Duodenal mucosa (tissue), 2 donors: ENCODE measurements around the gene CANT1.
A peak's percentile ranks its signal among the peaks of the same experiment; 100 is the strongest.

Source experiments
- H3K27ac ChIP-seq: one replicate; pipeline ENCODE4 v1.7.0; 2013; ENCODE audit warnings: low read depth, low read length
- H3K27me3 ChIP-seq, 2 donors: one replicate each; pipeline ENCODE4 v1.7.0; 2013; ENCODE audit warnings: low read length in 2 of 2, control low read depth in 1 of 2; ENCODE audit not compliant: insufficient read depth in 2 of 2, control insufficient read depth in 1 of 2
- H3K36me3 ChIP-seq, 2 donors: one replicate each; pipeline ENCODE4 v1.7.0; 2013; ENCODE audit warnings: low read length in 2 of 2, control low read depth in 1 of 2; ENCODE audit not compliant: insufficient read depth in 2 of 2, control insufficient read depth in 1 of 2
- H3K4me1 ChIP-seq, 2 donors: one replicate each; pipeline ENCODE4 v1.7.0; 2013; ENCODE audit warnings: low read length in 2 of 2, control low read depth in 1 of 2; ENCODE audit not compliant: insufficient read depth in 2 of 2, control insufficient read depth in 1 of 2
- H3K4me3 ChIP-seq, 2 donors: one replicate each; pipeline ENCODE4 v1.7.0; 2013; ENCODE audit warnings: low read length in 2 of 2, low read depth in 1 of 2
- H3K9ac ChIP-seq, 2 donors: one replicate each; pipeline ENCODE4 v1.7.0; 2013; ENCODE audit warnings: low read length in 2 of 2, low read depth in 1 of 2
- H3K9me3 ChIP-seq, 2 donors: one replicate each; pipeline ENCODE4 v1.7.0; 2013; ENCODE audit warnings: low read length in 2 of 2, control low read depth in 1 of 2; ENCODE audit not compliant: control insufficient read depth in 1 of 2

The CANT1 gene

GRCh38 chr17:79007504-79008381, 1.8 kb downstream of the CANT1 start:
- Histone ChIP-seq H3K4me1 (peaks cover 46 to 47% of the 10 kb centered on the region in 2 donors), H3K9ac (peak overlapping the region; percentile 91 to 94), H3K9me3 (no peaks in the 10 kb centered on the region), H3K4me3 (peak overlapping the region; percentile 82 to 91), H3K27ac (no peak overlapping the region), H3K27me3 (no peaks in the 10 kb centered on the region), H3K36me3 (peaks cover 0 to 11% of the 10 kb centered on the region in 2 donors)

GRCh38 chr17:79006794-79007503, 2.6 kb downstream of the CANT1 start:
- Histone ChIP-seq H3K36me3 (peaks cover 0 to 18% of the 10 kb centered on the region in 2 donors), H3K4me3 (peak overlapping the region in 1 of 2 donors; percentile 82)

GRCh38 chr17:79006046-79006445, 3.5 kb downstream of the CANT1 start:
- Histone ChIP-seq H3K9ac (peak overlapping the region; percentile 51), H3K27me3 (no peaks in the 10 kb centered on the region), H3K4me3 (peak overlapping the region; percentile 37 to 63), H3K27ac (peak overlapping the region; percentile 55), H3K36me3 (peaks cover 0 to 18% of the 10 kb centered on the region in 2 donors), H3K9me3 (no peaks in the 10 kb centered on the region), H3K4me1 (peaks cover 50 to 59% of the 10 kb centered on the region in 2 donors)

More at GRCh38 chr17:79006794-79007503, 2.6 kb downstream of the CANT1 start:
- Histone ChIP-seq H3K27me3 (no peaks in the 10 kb centered on the region), H3K9ac (no peak overlapping the region), H3K4me1 (peaks cover 50 to 55% of the 10 kb centered on the region in 2 donors), H3K9me3 (no peaks in the 10 kb centered on the region), H3K27ac (no peak overlapping the region)

DNA sequence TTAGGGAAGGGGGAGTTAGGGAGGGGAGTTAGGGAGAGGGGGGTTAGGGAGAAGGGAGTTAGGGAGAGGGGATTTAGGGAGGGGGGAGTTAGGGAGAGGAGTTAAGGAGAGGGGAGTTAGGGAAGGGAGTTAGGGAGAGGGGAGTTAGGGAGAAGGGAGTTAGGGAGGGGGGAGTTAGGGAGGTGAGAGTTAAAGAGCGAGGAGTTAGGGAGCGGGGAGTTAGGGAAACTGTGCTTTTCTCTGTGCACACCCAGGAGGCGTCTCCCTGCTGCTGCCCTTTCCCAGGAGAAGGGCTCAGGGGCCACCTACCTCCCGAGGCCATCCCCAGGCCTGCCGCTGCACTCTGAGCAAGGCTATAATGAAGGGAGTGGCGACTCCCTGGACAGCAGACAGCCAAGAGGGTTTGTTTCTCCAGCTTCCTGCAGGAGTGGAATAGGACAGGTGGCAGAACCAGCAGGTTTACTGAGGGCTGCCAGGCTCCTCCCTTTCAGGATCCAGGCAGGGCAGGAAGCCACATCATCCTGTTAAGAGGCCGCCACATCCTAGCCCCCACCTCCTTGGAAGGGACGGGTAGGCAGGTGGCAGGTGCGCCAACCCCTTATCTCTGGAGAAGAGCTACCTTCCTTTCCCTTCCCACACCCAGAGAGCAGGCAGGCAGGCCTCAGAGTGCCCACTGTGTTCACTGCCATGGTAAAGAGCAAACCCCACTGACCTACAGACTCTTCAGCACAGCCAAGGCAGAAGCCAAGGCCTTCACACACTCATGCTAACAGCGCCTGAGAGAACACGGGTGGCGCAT, 4.3 kb downstream of the CANT1 start:
- Histone ChIP-seq H3K36me3 (peaks cover 0 to 22% of the 10 kb centered on the region in 2 donors), H3K4me1 (peaks cover 50 to 57% of the 10 kb centered on the region in 2 donors), H3K27ac (peak overlapping the region; percentile 55), H3K9me3 (no peaks in the 10 kb centered on the region), H3K4me3 (peak overlapping the region; percentile 38 to 63), H3K9ac (peak overlapping the region; percentile 51), H3K27me3 (no peaks in the 10 kb centered on the region)

GRCh38 chr17:79003661-79004411, 5.7 kb downstream of the CANT1 start:
- H3K36me3 ChIP-seq, result peaks cover 0 to 32% of the 10 kb centered on the region in 2 donors
- peak overlapping the region; percentile 25 to 47 for H3K4me3 ChIP-seq
- peak overlapping the region in 1 of 2 donors; percentile 43 for H3K9ac ChIP-seq
- no peaks in the 10 kb centered on the region for H3K27me3 ChIP-seq
- peaks cover 51 to 57% of the 10 kb centered on the region in 2 donors for H3K4me1 ChIP-seq
- no peak overlapping the region for H3K27ac ChIP-seq
- H3K9me3 ChIP-seq, result no peaks in the 10 kb centered on the region

DNA sequence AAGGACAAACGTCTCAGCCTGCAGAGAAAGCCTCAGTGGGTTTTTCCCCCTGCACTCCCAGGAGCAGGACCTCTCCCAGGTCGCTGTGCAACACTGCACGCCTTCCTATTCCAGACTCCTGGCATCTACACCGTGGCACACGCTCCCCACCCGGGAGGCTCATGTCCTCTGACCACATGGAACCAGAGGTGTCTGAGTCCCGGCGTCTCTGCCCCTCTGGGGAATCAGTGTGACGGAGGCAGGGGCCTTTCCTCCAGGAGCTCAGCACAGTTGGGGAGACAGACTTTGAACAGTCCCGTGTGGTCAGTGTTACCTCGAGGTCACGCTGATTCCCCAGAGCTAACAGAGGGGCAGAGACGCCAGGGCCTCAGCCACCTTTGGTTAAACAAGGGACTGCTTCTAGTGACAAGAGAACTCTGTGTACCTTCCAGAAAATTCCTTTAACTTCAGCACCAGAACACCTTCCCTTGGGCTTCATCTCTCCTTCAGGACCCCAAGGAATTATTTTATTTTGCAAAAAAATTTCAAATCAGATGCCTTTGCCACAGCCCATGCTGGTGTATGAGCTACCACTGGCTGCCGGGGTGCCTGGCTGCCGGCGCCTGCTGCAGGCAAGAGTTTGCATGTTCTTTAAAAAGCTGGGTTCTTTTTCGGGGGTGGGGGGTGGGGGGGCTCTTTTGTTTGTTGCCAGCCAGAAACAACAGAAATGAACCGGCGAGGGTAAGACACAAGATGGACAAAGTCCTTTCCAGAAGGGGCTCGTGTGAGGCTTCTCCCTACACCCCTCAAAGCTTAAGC, 6.6 kb downstream of the CANT1 start:
- H3K4me1 ChIP-seq, result peaks cover 51 to 57% of the 10 kb centered on the region in 2 donors
- no peak overlapping the region for H3K27ac ChIP-seq
- peaks cover 0 to 37% of the 10 kb centered on the region in 2 donors for H3K36me3 ChIP-seq
- no peaks in the 10 kb centered on the region for H3K9me3 ChIP-seq
- H3K27me3 ChIP-seq, result no peaks in the 10 kb centered on the region
- peak overlapping the region; percentile 32 to 47 for H3K4me3 ChIP-seq
- H3K9ac ChIP-seq, result peak overlapping the region in 1 of 2 donors; percentile 25

- Histone ChIP-seq H3K9ac (no peak overlapping the region), H3K36me3 (peaks cover 6 to 37% of the 10 kb centered on the region in 2 donors), H3K4me1 (peaks cover 51 to 57% of the 10 kb centered on the region in 2 donors)
These were observed 7.3 kb downstream of the CANT1 start for GRCh38 chr17:79002291-79002690.

GRCh38 chr17:79001190-79002020, 8.2 kb downstream of the CANT1 start:
- Histone ChIP-seq H3K36me3 (peaks cover 7 to 43% of the 10 kb centered on the region in 2 donors), H3K9me3 (no peaks in the 10 kb centered on the region), H3K4me1 (peaks cover 50 to 56% of the 10 kb centered on the region in 2 donors), H3K4me3 (no peak overlapping the region), H3K9ac (peak overlapping the region in 1 of 2 donors; percentile 33), H3K27ac (no peak overlapping the region), H3K27me3 (no peaks in the 10 kb centered on the region)

More at GRCh38 chr17:79002291-79002690, 7.3 kb downstream of the CANT1 start:
- Histone ChIP-seq H3K27me3 (no peaks in the 10 kb centered on the region), H3K27ac (no peak overlapping the region), H3K4me3 (peak overlapping the region in 1 of 2 donors; percentile 36), H3K9me3 (no peaks in the 10 kb centered on the region)
